ENCODE measurements around the gene ABHD17C. TPM values are rescaled to one million over a fixed set of nuclear protein-coding genes. Genes with fewer than 3 reads are reported as not detected.

ABHD17C gene
- total RNA-seq, 4 donors from 2014 or later: 0.29 to 13.6 (median 6.5) TPM

DNA sequence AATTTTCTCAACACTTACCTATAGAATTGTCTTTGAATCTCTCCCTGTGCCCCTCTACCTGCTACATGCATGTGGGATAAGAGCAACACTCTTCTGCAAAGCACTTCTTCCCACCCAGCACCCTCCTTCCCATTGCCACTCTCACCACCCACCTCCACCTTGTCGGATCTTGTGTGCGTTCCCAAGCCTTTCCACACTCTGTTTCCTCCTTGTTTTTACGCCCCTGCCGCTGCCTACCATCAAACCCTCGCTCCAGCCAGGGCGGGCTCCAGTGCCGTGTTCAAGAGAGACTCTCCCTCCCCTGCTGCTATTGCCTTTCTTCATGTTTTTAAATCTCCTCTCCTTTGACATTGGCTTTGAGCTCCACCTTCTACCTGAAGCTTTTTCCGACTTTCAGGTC is 40.2 kb downstream of the ABHD17C start:
- Histone ChIP-seq H3K36me3 (no peaks in the 10 kb centered on the region), H3K9me3 (no peaks in the 10 kb centered on the region), H3K4me1 (no peaks in the 10 kb centered on the region), H3K27ac (no peak overlapping the region), H3K4me3 (no peak overlapping the region), H3K27me3 (no peaks in the 10 kb centered on the region)
- TF ChIP-seq POLR2A (IDR thresholded peaks at IDR 0.05) (no peak), CTCF (IDR thresholded peaks at IDR 0.05) (no peak)
- no peak for DNase-seq
- intact Hi-C loops (cut with DNase I; ENCODE audit: low total_unique reads): no loop called here

- intact Hi-C loops (cut with DNase I; ENCODE audit: low total_unique reads): no loop called here
- no peak overlapping the region for H3K27ac ChIP-seq
Observed at GRCh38 chr15:80736560-80736959, 41.5 kb downstream of the ABHD17C start.

GRCh38 chr15:80739919-80740318 is 44.8 kb downstream of the ABHD17C start:
- TF ChIP-seq POLR2A (IDR thresholded peaks at IDR 0.05) (no peak), CTCF (IDR thresholded peaks at IDR 0.05) (no peak)
- H3K27ac ChIP-seq: no peak overlapping the region
- no peaks in the 10 kb centered on the region for H3K36me3 ChIP-seq
- intact Hi-C loops (cut with DNase I; ENCODE audit: low total_unique reads): no loop called here
- no peak overlapping the region for H3K4me3 ChIP-seq
- no peak for DNase-seq
- H3K9me3 ChIP-seq: no peaks in the 10 kb centered on the region
- no peaks in the 10 kb centered on the region for H3K4me1 ChIP-seq
- no peaks in the 10 kb centered on the region for H3K27me3 ChIP-seq

More at GRCh38 chr15:80736560-80736959, 41.5 kb downstream of the ABHD17C start:
- Histone ChIP-seq H3K36me3 (no peaks in the 10 kb centered on the region), H3K4me3 (no peak overlapping the region), H3K27me3 (no peaks in the 10 kb centered on the region), H3K9me3 (no peaks in the 10 kb centered on the region), H3K4me1 (no peaks in the 10 kb centered on the region)
- no peak for DNase-seq
- TF ChIP-seq POLR2A (IDR thresholded peaks at IDR 0.05): no peak
- no peak for TF ChIP-seq CTCF (IDR thresholded peaks at IDR 0.05)

DNA sequence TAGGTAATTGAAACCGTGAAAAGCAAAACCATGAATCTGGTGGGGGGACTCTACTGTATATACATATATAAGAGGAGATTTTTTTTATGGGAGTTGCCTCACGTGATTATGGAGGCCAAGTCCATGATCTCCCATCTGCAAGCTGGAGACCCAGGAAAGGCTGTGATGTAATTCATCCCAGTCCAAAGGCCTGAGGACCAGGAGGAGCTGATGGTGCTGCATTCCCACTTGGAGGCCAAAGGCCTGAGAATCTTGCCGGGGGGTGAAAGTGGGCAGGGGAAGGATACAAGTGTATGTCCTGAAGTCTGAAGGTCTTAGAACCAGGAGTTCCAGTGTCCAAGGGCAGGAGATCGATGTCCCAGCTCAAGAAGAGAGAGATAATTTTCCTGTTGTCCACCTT is 47.0 kb downstream of the ABHD17C start:
- Histone ChIP-seq H3K27ac (no peak overlapping the region), H3K4me3 (no peak overlapping the region), H3K9me3 (no peaks in the 10 kb centered on the region), H3K4me1 (no peaks in the 10 kb centered on the region), H3K27me3 (no peaks in the 10 kb centered on the region), H3K36me3 (no peaks in the 10 kb centered on the region)
- intact Hi-C loops (cut with DNase I; ENCODE audit: low total_unique reads): no loop called here
- TF ChIP-seq CTCF (IDR thresholded peaks at IDR 0.05) (no peak), POLR2A (IDR thresholded peaks at IDR 0.05) (no peak)
- no peak for DNase-seq

DNA sequence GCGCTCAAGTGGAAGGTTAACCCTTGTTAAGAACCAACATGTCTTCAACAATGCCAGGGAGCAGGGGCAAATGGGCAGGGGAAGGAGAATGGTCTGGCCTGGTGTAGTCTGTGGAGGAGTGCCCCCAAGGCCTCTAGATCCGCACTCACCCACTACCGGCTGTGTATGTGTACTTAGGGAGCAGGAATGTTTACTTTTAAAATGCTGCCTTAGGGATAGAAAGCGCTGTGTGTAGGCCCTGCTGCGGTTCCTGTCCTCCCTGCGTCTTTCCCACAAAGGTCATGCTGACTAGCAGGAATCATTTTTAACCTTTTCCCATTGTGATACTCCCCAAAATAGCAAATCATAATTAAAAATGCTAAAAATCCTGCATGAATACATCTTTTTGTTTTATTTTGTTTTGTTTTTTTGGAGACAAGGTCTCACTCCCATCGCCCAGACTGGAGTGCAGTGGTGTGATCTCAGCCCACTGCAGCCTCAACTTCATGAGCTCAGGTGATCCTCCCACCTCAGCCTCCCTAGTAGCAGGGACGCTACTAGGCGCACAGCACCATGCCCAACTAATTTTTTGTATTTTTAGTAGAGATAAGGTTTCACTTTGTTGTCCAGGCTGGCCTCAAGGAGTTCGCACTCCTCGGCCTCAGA is 48.2 kb downstream of the ABHD17C start:
- intact Hi-C loops (cut with DNase I; ENCODE audit: low total_unique reads): no loop called here

More for the DNA sequence above, 48.2 kb downstream of the ABHD17C start:
- DNase-seq: no peak
- H3K36me3 ChIP-seq: no peaks in the 10 kb centered on the region
- H3K9me3 ChIP-seq: no peaks in the 10 kb centered on the region
- H3K4me1 ChIP-seq: no peaks in the 10 kb centered on the region
- no peak overlapping the region for H3K27ac ChIP-seq
- TF ChIP-seq POLR2A (IDR thresholded peaks at IDR 0.05): no peak
- no peak for TF ChIP-seq CTCF (IDR thresholded peaks at IDR 0.05)
- no peak overlapping the region for H3K4me3 ChIP-seq
- no peaks in the 10 kb centered on the region for H3K27me3 ChIP-seq

Measured in uterus (tissue), 4 donors.